Measurements from ENCODE around the gene DGKH.
"Not testable (repeated sequence)": the region's sequence is repeated elsewhere in the genome, so short reads cannot be mapped to it uniquely, and the experiment has no call there.

DGKH gene

DNA sequence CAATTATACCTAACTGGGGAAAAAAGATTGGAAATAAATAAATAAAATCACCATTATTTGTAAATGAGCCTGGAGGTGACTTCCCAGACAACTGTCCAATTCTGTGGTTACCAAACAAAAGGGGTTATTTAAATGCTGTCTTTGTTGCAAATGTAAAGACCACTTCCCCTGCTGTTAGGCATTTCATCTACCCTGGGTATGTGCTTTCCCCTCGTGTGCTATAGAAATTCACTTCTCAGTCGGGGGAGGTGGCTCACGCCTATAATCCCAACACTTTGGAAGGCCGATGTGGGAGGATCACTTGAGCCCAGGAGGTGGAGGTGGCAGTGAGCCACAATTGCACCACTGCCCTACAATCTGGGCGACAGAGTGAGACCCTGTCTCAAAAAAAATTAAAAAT lies 121.6 kb downstream of the DGKH start:
- DNase-seq = no peak

DNA sequence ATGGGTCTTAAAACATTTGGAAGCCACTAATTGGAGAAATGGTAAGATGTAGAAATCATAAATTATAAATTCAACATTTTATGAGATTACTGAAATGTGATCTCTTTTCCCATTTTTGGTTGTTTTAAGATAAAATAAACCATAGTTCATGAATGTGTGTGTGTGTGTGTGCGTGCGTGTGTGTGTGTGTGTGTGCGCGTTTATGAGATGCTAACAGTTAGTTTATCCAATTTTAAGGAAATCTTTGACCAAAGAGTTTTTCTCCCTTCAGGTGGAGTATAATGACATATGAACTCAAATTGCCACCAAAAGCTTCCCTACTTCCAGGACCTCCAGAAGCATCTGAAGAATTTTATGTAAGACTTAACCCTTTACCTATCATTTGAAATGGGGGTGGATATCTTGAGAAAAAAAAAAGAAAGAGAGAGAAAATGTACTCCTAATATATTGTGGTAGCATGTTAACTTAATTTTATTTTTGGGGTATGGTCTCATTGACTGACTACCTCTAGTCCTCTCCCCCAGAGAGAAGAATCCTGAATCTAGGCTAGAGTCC lies 125.4 kb downstream of the DGKH start:
- DNase-seq = no peak

DNA sequence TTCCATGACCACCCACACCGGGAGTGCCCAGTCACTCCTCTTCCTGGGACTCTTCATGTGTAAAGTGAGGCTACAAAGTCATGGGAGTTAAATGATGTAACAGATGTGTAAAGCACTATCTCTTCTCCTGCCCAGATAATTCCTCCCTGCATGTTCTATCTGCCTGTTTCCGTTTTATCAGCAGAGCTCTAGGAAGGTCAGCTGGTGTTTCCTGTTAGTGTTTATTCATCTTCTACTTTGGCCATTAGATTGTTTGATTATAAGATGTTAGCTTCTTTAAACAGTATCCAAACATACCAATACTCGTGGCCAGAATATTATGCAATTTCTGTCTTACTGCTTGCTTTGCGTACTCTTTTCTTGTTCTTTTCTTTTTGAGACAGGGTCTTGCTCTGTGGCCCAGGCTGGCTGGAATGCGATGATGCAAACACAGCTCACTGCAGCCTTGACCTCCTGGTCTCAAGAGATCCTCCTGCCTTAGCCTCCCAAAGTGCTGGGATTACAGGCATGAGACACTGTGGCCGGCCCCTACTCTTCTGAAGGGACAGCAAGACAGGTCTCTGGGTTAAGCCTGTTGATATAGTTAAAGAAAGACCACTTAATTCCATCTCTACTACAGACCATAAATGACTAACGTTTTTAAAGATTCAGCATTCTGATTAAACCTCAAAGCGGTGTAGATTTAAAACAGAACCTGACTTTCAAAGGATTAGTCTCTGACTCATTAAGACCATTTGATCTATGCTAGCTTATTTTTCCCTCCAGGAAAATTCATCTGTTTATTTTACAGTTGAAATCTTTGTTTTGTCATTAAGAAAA lies 126.1 kb downstream of the DGKH start:
- DNase-seq = no peak

DNA sequence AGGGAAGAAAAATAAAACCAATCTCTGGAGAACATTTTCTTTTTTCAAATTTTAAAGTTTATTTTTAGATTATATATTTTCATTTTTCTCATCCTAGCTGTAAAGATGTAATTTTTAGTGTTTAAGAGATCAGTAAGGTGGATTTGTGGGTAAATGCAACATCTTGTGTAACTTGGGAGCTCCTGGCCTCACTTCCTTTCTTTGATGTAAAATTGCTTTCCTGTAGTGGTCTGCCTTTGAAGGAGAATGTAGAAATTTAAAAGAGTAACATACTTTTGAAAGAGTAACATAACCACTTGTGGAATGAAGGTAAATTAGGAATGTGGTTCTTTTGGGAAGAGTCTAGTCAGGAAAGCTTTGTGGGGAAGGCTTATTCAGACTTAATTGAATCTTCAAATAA lies 127.8 kb downstream of the DGKH start:
- DNase-seq = no peak

DNA sequence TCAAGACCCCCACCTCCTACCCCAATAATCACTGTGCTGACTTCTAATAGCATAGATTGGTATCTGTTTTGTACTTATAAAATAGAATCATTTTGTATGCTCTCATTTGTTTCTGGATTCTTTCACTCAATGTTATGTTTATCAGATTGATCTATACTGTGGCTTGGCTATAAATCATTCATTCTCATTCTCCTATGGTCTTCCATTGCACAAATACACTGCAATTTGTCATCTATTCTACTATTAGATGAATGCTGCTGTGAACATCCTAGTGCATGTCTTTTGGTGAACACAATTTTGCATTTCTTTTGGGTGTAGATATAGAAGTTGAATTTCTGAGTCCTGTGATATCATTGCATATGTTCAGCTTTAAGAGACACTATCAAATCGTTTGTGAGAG lies 128.7 kb downstream of the DGKH start:
- DNase-seq = no peak

DNA sequence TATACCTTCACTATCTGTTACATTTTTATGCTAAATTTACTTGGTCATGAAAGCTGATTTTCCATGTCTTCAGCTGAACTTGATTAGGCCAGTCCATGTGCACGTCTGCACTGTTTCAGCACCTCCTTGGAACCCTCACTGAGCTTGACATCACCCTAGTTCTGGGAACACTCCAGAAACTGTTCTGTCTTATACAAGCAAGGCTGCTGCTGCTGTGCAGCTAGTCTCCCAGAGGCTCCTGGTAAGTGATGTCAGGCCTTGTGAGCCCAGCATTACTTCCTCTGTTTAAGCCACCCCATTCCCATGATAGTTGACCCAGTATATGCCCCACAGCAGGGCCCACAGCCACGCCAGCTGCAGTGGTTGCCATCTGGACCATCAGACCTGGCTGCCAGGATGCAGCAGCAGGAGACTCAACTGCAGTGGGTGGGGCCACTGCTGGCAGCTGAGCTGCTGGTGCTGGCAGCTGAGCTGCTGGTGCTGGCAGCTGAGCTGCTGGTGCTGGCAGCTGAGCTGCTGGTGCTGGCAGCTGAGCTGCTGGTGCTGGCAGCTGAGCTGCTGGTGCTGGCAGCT lies 133.0 kb downstream of the DGKH start:
- DNase-seq = no peak

DNA sequence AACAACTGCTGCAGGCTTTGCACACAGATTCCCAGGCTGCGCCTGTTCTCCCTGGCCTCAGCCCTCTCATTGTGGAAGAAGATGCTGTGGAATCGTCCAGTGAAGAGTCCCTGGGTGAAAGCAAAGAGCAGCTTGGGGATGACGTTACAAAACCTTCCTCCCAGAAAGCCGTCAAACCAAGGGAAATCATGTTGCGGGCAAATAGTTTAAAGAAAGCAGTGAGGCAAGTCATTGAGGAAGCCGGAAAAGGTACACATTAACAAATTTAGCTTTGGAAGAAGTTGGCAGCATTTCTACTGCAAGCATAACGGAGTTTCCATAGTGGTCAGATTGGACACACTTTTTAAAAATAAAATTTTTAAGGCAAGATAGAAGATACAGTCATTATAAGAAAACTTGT lies 140.6 kb downstream of the DGKH start:
- no peak for DNase-seq

DNA sequence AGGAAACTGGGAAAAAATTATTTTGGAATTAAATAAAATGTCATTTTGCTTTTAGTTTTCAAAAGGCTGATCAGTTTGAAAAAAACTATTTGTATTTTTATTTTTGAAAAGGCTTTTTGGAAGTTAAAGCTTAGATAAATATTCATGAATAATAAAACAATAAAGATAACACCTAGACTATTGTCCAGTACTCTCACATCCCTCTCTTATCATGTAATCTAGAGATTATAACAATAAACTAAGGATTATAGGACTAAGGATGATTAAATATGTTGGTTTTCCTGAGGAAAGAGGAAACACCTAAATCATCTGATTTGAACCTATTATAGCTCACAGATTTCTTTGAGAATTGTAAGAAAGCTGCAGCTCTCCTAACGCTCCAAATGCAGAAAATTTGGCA lies 142.1 kb downstream of the DGKH start:
- no peak for DNase-seq

DNA sequence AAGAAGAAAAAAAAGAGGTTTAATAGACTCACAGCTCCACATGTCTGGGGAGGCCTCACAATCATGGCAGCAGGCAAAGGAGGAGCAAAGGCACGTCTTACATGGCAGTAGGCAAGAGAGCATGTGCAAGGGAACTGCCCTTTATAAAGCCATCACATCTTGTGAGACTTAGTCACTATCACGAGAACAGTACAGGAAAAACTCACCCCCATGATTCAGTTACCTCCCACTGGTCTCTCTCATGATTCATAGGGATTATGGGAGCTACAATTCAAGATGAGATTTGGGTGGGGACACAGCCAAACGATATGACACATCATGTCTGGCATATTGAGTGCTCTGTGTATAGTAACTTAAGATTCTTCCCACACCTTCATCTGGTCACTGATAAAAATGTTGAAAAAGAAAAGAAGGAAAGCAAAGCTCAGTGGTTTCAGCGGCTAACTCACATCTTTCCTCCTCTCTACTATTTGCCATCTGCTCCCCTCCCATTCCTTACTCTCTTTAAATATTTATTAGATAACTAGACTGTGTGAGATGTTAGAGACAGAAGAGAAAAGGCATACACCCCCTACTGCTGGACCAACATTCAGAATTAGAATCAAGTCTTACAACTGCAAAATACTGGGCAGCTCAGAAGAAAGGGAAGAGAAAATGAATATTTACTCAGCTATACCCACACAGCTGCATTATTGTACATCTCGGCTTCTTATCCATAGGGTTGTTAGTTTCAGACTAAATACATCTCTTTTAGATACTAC lies 163.4 kb downstream of the DGKH start:
- no peak for DNase-seq

DNA sequence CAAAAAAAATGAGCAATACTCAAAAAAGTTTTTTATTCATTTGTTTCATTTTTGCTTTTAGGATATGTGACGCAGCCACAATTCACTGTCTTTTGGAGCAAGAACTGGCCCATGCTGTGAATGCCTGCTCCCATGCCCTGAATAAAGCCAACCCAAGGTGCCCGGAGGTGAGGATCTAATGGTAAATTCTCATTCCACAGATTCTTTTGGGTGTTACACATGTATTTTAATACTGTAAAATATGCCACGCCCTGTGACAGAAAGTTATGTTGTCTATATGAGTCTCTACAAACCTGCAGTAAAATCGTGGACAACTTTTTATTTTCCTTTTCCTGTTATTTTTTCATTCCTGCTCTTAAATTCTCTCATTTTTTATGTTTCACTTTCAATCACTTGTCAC lies 166.0 kb downstream of the DGKH start:
- no peak for DNase-seq

DNA sequence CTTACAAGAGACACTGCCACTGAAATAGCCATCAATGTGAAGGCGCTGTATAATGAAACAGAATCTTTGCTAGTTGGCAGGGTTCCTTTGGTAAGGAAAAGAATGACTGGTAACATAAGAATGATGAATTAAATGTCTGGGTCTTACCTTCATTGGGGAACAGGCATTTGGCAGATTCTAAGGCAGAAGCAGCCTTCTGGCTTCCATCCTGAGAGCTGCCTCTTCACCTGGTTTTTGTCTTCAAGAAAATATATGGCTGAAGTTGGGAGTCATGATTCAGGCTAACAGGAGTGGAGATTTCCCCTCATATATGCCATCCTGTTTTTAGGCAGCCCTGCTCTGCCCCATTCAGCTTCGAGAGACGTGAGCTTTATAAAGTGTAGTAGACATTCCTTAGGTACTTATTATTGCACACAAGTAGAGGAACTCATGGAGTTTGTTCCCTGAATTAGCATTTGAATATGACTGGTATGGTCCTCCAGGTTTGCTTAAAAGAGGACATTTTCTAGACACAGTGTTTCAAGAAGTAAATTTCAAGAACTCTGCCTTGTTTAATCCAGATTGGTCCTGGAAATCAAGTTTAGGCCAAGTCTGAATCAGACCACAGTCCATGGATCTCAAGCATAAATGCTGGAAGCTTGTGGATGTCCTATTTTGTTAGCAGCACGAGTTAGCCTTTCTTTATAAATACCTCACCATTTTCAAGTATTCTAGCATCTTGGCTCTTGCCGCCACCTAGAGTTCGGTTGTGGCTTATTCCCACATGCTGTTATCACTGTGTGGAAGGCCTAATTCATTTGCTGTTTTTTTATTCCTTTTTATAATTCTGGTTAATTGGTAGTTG lies 167.4 kb downstream of the DGKH start:
- no peak for DNase-seq

DNA sequence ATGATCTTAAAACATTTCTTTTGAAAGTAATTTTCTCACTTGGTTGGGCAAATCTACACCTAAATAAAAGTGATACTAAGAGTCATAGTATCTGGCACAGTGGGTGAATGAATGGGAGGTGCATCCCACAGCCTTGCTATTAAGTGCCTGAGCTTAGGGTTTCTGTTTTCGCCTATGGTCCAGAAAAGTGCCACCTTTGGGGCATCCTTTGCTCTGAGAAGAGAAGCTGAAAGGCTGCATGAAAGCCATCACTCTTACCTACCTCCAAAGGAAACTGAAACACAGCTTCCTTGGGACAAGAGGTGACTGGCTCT lies 167.9 kb downstream of the DGKH start:
- DNase-seq = no peak

DNA sequence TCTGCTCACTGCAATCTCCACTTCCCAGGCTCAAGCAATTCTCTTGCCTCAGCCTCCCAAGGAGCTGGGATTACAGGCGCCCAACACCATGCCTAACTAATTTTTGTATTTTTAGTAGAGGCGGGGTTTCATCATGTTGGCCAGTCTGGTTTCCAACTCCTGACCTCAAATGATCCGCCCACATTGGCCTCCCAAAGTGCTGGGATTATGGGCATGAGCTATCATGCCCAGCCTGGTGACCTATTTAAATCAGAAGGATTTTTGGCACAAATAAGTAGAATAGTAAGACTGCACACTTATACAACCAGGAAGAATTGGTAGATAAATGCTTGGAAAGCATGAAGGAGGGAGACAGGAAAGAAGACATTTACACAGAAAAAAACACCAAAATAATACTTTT lies 170.1 kb downstream of the DGKH start:
- no peak for DNase-seq

DNA sequence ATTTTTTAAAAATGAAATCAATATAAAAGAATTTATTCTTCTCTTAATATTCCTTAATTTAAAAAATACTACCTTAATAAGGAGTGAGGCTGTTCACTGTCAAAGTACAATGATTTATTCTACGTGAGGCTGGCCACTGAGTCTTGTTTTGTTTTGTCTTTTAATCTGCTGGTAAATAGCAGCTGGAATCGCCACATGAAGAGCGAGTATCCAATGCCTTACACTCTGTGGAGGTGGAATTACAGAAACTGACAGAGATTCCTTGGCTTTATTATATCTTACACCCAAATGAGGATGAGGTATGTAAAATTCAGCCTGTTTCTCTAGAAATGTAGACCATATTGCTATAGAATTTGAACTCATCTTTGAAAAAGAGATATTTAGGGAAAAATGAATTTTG lies 170.6 kb downstream of the DGKH start:
- DNase-seq = no peak

DNA sequence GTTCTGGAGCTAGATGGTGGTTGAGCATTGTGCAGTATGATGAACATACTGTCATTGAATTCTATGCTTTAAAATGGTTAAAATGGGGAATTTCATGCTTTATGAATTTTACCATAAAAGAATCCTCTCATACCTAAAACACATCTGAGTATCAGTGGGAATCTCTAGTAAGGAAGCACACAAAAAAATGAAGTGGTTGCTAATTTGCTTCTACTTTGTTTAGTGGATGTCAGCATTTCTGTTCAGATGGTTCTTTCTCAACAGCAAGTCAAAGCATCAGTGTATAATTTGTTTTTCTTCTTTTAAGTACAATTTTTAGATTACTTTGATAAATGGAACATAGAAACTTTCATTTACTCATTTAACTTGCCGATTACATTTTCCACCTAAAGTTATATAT lies 171.4 kb downstream of the DGKH start:
- no peak for DNase-seq

DNA sequence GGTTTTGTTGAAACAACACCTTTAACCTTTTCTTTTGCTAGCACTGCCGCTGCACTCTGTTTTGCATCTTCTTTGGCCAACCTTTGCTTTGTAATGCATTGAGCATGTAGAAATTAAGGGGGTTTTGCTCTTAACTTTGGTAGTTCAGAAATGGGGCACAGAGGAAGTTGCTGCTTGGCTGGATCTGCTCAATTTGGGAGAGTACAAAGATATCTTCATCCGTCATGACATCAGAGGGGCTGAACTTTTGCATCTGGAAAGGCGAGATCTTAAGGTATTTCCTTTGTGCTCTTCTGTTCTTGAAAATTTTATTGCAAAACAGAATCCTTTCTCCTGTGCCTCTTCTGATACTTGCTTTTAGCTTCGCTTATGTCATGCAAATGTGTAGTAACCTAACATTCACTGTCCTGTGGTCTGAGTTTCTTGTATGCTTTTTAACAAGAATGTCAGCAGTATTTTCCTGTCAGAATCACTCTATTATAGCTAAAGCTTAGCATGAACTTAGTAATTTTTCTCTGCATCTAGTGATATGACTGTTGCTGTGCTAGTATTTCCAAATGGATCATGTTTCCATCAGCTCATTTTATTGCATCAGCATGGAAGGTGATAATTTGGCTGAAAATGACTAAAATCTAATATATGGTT lies 172.8 kb downstream of the DGKH start:
- no peak for DNase-seq

DNA sequence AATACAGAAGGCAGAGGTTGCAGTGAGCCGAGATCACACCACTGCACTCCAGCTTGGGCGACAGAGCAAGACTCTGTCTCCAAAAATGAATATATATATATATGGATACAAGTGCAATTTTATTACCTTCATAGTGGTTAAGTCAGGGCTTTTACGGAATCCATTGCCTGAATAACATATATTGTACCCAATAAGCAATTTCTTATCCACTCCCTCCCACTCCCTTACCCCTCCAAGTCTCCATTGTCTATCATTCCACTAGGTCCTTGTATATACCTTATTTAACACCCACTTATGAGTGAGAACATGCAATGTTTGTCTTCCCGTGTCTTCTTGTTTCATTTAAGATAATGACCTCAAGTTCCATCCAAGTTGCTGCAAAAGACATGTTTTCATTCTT lies 175.2 kb downstream of the DGKH start:
- no peak for DNase-seq

DNA sequence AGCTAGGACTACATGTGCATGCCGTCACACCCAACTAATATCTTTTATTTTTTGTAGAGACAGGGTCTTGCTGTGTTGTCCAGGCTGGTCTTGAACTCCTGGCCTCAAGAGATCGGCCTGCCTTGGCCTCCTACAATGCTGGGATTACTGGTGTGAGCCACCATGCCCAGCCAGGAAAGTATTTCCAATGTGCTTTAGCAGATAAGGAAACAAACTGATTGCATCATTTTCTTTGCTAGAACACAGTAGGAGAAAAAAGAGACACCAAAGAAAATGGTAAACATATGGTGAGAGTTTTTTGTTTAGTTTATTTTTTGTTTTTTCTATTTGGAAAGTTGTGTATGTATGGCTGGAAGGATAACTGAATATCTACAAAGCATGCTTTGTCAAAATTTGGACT lies 176.6 kb downstream of the DGKH start:
- DNase-seq = no peak

DNA sequence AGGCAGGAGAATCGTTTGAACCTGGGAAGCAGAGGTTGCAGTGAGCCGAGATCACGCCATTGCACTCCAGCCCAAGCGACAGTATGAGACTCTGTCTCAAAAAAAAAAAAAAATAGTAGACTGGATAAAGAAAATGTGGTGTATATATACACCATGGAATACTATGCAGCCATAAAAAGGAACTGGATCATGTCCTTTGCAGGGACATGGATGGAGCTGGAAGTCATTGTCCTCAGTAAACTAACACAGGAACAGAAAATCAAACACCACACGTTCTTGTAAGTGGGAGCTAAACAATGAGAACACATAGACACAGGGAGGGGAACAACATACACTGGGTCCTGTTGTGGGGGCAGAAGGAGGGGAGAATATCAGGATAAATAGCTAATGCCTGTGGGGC lies 178.3 kb downstream of the DGKH start:
- not testable (repeated sequence) for DNase-seq

DNA sequence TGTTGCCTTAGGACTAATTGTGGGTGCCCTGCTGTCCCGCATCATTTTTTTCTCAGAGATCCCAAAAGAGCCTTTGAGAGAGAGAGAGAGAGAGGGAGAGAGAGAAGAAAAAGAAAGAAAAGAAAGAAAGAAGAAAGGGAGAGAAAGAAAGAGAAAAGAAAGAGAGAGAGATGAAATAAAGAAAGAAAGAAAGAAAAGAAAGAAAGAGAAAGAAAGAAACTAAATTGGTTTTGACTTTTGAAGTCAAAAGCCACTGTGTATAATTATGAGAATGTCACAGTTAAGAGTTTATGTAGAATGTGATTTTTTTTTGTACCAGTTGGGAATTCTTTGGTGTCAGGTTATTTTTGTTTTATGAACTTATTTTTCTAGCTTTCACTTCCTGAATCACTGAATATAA lies 180.1 kb downstream of the DGKH start:
- DNase-seq = no peak

DNA sequence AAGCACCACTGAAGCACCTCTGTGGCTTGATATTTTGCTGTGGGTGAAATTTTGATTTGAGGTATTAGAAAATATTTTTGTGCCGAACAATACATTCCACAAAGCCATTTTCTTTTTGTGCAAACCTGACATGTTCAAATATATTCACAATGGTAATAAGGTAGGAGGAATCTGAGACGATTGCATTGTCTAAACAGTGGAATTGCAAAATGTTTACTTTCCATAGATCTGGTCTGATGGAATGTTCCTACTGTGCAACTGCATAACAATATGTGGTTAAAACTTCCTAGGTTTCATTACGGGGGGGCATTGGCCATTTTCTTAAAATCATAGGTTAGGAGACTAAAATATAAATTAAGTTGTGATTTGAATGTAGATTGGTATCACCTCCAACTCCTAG lies 180.8 kb downstream of the DGKH start:
- no peak for DNase-seq

DNA sequence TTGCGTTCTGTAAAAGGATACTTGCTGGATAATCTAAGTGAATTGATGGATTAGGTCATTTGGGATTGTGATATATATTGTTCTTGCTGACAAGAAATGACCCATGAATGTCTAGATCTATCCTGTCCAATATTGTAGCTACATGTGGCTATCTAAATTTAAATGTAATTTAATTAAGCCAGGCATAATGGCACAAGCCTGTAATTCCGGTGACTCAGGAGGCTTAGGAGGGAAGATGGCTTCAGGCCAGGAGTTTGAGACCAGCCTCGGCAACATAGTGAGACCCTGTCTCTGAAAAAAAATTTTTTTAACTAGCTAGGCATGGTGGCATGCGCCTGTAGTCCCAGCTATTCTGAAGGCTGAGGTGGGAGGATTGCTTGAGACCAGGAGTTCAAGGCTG lies 184.2 kb downstream of the DGKH start:
- no peak for DNase-seq

DNA sequence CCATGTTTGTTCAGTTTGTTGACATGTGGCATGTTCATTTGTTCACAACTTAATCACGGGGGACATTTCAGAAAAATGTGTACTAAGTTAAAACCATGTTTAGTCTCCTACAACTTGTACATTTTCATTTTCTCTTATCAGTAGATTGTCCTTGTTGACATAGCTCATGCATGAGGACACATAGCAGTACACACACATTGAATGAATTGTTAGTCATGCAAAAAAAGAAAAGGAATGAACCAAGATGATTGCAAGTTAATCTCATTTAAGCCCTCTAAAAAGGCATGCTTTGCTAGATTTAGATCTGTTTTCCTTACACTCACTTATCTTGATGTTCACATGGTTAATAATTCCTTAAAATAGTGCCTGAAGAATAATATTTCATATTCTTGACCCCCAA lies 185.3 kb downstream of the DGKH start:
- DNase-seq = no peak

Data from activated CD4-positive, CD25-positive, alpha-beta regulatory T cell (primary cell).